Measurements from ENCODE around the gene ATE1. TPM values are rescaled to one million over a fixed set of nuclear protein-coding genes. Genes with fewer than 3 reads are reported as not detected.

The ATE1 gene
- total RNA-seq, 1 experiment from 2014 or later = 40.4 TPM

- Mint-ChIP-seq H3K36me3 (ENCODE audit: insufficient read depth, unreplicated experiment) (peaks cover 15% of the 10 kb centered on the region), H3K27ac (ENCODE audit: low read depth, unreplicated experiment) (no peak overlapping the region), H3K4me1 (ENCODE audit: insufficient read depth, unreplicated experiment) (no peaks in the 10 kb centered on the region), H3K9me3 (ENCODE audit: unreplicated experiment) (no peaks in the 10 kb centered on the region), H3K27me3 (ENCODE audit: insufficient read depth, unreplicated experiment) (no peaks in the 10 kb centered on the region), H3K4me3 (ENCODE audit: unreplicated experiment) (no peak overlapping the region)
- TF ChIP-seq, protein P1, sequence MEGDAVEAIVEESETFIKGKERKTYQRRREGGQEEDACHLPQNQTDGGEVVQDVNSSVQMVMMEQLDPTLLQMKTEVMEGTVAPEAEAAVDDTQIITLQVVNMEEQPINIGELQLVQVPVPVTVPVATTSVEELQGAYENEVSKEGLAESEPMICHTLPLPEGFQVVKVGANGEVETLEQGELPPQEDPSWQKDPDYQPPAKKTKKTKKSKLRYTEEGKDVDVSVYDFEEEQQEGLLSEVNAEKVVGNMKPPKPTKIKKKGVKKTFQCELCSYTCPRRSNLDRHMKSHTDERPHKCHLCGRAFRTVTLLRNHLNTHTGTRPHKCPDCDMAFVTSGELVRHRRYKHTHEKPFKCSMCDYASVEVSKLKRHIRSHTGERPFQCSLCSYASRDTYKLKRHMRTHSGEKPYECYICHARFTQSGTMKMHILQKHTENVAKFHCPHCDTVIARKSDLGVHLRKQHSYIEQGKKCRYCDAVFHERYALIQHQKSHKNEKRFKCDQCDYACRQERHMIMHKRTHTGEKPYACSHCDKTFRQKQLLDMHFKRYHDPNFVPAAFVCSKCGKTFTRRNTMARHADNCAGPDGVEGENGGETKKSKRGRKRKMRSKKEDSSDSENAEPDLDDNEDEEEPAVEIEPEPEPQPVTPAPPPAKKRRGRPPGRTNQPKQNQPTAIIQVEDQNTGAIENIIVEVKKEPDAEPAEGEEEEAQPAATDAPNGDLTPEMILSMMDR (IDR thresholded peaks at IDR 0.05; ENCODE audit: unreplicated experiment) = no peak
- POLR2A ChIA-PET = interaction anchor here (0.6 kb wide), 1 partner anchor 52 kb away, joined by 3 read pairs; no protein-coding TSS in a partner anchor
- no peak for DNase-seq (ENCODE audit: unreplicated experiment)
- intact Hi-C loops (cut with micrococcal nuclease) = no loop called here
- CTCF ChIA-PET = interaction anchor here (0.6 to 0.7 kb wide), 2 partner anchors 142 to 456 kb away, joined by 3 to 4 read pairs; no protein-coding TSS in a partner anchor
- BruUV-seq (replicated peaks) = no TSS peak
Measured at GRCh38 chr10:121747163-121747775, 180.6 kb downstream of the ATE1 start.

DNA sequence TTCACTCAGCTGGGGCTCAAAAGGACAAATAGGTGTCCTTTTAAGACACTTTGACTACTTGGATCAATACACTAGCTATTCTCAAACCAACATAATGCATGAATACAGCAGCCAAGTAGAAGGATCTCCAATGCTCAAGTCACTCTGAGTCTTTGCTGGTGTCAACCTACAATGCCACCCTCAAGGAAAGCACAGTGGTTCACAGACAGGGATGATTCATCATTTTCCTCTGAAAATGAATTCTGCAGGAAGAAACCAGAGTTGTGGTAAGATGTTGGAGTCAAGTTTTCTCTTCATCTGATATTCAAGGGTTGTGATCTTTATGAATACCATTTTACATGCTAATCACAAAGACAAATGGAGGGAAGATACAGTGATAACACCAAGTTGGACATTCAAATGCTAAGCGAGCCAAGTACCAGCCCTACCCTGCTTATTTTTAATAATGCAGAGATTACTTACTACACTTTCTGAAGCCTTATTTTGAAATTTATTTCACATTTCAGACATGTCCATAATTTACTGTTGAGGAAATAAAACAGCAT is 186.5 kb downstream of the ATE1 start:
- Mint-ChIP-seq H3K4me1 (ENCODE audit: insufficient read depth, unreplicated experiment) (no peaks in the 10 kb centered on the region), H3K27me3 (ENCODE audit: insufficient read depth, unreplicated experiment) (no peaks in the 10 kb centered on the region), H3K4me3 (ENCODE audit: unreplicated experiment) (no peak overlapping the region), H3K9me3 (ENCODE audit: unreplicated experiment) (no peaks in the 10 kb centered on the region), H3K27ac (ENCODE audit: low read depth, unreplicated experiment) (no peak overlapping the region), H3K36me3 (ENCODE audit: insufficient read depth, unreplicated experiment) (peaks cover 20% of the 10 kb centered on the region)
- CTCF ChIA-PET = interaction anchor here (0.6 to 2.2 kb wide), 3 partner anchors 95 to 798 kb away, joined by 3 to 10 read pairs (median 5); no protein-coding TSS in a partner anchor
- TF ChIP-seq, protein P1 (IDR thresholded peaks at IDR 0.05; ENCODE audit: unreplicated experiment) = no peak
- no TSS peak for BruUV-seq (replicated peaks)
- POLR2A ChIA-PET = interaction anchor here (0.8 kb wide), 1 partner anchor 17 kb away, joined by 3 read pairs; no protein-coding TSS in a partner anchor
- no peak for DNase-seq (ENCODE audit: unreplicated experiment)
- intact Hi-C loops (cut with micrococcal nuclease) = no loop called here

DNA sequence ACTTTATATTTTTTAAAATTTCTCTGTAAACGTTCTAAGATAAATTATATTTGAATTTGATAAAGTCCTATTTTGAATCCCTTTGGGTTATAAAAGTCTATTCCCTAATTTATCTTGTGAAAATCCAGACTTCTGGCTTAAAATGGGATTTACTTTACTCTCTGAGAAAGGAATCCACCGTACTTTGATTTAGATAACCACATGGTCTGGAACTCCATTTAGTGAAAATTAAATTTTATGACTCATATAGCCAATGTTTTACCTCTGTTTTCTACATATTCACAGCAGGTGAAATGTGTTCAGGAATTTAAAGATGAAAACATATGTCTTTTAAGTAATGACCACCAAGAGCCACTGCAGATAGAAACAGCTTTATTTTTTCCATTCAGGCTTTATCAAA is 187.8 kb downstream of the ATE1 start:
- DNase-seq (ENCODE audit: unreplicated experiment) = no peak
- BruUV-seq (replicated peaks) = no TSS peak
- H3K4me1 Mint-ChIP-seq (ENCODE audit: insufficient read depth, unreplicated experiment) = no peaks in the 10 kb centered on the region
- CTCF ChIA-PET = interaction anchor here (0.6 to 1.0 kb wide), 2 partner anchors 11 to 120 kb away, joined by 4 read pairs; no protein-coding TSS in a partner anchor
- TF ChIP-seq, protein P1 (IDR thresholded peaks at IDR 0.05; ENCODE audit: unreplicated experiment) = no peak
- POLR2A ChIA-PET = no interaction called here
- H3K27ac Mint-ChIP-seq (ENCODE audit: low read depth, unreplicated experiment) = no peak overlapping the region
- no peaks in the 10 kb centered on the region for H3K9me3 Mint-ChIP-seq (ENCODE audit: unreplicated experiment)
- no peak overlapping the region for H3K4me3 Mint-ChIP-seq (ENCODE audit: unreplicated experiment)
- intact Hi-C loops (cut with micrococcal nuclease) = no loop called here
- peaks cover 20% of the 10 kb centered on the region for H3K36me3 Mint-ChIP-seq (ENCODE audit: insufficient read depth, unreplicated experiment)
- no peaks in the 10 kb centered on the region for H3K27me3 Mint-ChIP-seq (ENCODE audit: insufficient read depth, unreplicated experiment)

GRCh38 chr10:121739114-121739513 is 188.7 kb downstream of the ATE1 start:
- POLR2A ChIA-PET = no interaction called here
- peaks cover 20% of the 10 kb centered on the region for H3K36me3 Mint-ChIP-seq (ENCODE audit: insufficient read depth, unreplicated experiment)
- no peak overlapping the region for H3K27ac Mint-ChIP-seq (ENCODE audit: low read depth, unreplicated experiment)
- H3K4me1 Mint-ChIP-seq (ENCODE audit: insufficient read depth, unreplicated experiment) = no peaks in the 10 kb centered on the region
- CTCF ChIA-PET = interaction anchor here (0.6 to 1.0 kb wide), 3 partner anchors 12 to 790 kb away, joined by 3 to 4 read pairs (median 3); no protein-coding TSS in a partner anchor
- no peak for DNase-seq (ENCODE audit: unreplicated experiment)
- no peaks in the 10 kb centered on the region for H3K27me3 Mint-ChIP-seq (ENCODE audit: insufficient read depth, unreplicated experiment)
- no peaks in the 10 kb centered on the region for H3K9me3 Mint-ChIP-seq (ENCODE audit: unreplicated experiment)
- intact Hi-C loops (cut with micrococcal nuclease) = loop anchor here (5.0 to 10.0 kb wide), 3 partner anchors 134 to 554 kb away; no protein-coding TSS in a partner anchor
- no TSS peak for BruUV-seq (replicated peaks)
- TF ChIP-seq, protein P1 (IDR thresholded peaks at IDR 0.05; ENCODE audit: unreplicated experiment) = no peak
- no peak overlapping the region for H3K4me3 Mint-ChIP-seq (ENCODE audit: unreplicated experiment)
